Measurements from ENCODE around the gene SPHK2.

Gene SPHK2

GRCh38 chr19:48638831-48639381, 19.6 kb downstream of the SPHK2 start:
- Histone ChIP-seq H3K36me3 (ENCODE audit: control insufficient read depth in 2 of 2, insufficient read depth in 2 of 2, low read length in 2 of 2) (no peaks in the 10 kb centered on the region), H3K9ac (ENCODE audit: low read length in 2 of 2) (peak overlapping the region in 1 of 2 donors; percentile 36), H3K27ac (ENCODE audit: low read length) (peak overlapping the region; percentile 98), H3K4me3 (ENCODE audit: low read length in 2 of 2) (peak overlapping the region; percentile 44 to 93), H3K27me3 (ENCODE audit: control insufficient read depth in 1 of 2, insufficient read depth in 2 of 2, low read length in 2 of 2) (no peaks in the 10 kb centered on the region), H3K4me1 (ENCODE audit: control insufficient read depth, insufficient read depth, low read length) (peaks cover 30% of the 10 kb centered on the region), H3K9me3 (ENCODE audit: control insufficient read depth in 2 of 2, low read length in 2 of 2) (no peaks in the 10 kb centered on the region)

DNA sequence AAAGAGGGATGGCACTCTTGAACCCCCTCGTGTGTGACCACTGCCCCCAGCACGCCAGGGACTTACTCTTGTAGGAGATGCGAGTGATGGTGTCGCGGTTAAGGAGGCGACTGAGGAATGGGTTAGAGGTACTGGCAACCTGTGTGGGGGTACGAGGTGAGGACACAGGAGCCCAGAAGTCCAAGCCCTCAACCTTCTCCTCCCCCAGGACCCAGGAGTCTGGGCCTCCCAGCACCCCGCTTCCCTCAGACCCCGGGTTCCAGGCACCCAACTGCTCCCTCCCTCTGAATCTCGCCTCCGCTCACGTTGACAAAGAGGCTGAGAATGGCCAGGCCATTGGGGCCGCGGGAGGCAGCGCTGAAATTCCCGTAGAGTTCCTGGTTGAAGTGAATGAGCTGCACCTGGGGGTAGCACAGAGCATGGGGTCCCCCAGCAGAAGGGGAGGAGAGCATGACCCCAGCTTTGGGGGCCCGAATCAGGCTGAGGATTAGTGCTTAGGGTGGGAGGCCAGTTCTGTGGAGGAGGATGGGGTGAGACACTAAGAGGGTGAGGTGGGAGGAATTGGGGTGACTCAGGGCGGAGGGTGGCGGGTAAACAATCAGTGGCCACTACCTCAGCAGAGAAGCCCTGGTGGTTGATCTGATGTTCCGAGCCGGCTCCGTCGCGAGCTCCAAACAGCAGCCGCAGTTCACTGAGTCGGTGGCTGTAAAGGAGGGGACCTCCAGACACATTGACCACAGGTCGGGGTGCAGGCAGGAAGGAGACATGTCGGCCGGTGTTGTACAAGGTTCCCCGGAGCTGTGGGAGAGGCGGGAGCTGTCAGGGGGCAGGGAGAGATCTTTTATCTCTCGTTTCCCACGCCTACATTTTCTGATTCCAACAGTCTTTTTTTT, 20.4 kb downstream of the SPHK2 start:
- no peaks in the 10 kb centered on the region for H3K27me3 ChIP-seq (ENCODE audit: control insufficient read depth in 1 of 2, insufficient read depth in 2 of 2, low read length in 2 of 2)
- H3K27ac ChIP-seq (ENCODE audit: low read length), result no peak overlapping the region
- H3K4me3 ChIP-seq (ENCODE audit: low read length in 2 of 2), result no peak overlapping the region
- no peak overlapping the region for H3K9ac ChIP-seq (ENCODE audit: low read length in 2 of 2)
- H3K9me3 ChIP-seq (ENCODE audit: control insufficient read depth in 2 of 2, low read length in 2 of 2), result no peaks in the 10 kb centered on the region
- H3K4me1 ChIP-seq (ENCODE audit: control insufficient read depth, insufficient read depth, low read length), result peaks cover 29% of the 10 kb centered on the region
- no peaks in the 10 kb centered on the region for H3K36me3 ChIP-seq (ENCODE audit: control insufficient read depth in 2 of 2, insufficient read depth in 2 of 2, low read length in 2 of 2)

DNA sequence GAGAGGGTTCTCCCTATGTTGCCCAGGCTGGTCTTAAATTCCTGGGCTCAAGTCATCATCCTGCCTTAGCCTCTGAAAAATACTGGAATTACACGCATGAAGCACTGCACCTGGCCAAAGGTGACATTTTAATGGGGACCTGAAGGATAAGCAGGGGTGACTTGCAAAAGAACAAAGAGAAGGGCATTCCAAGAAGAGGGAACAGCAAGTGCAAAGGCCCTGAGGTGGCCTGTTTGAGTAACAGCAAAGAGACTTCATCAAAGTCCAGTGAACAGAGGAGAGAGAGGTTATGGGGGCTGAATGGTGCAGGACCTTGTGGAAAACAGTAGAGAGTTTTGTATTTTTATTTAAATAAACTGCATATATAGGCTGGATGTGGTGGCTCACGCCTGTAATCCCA, 22.5 kb downstream of the SPHK2 start:
- H3K36me3 ChIP-seq (ENCODE audit: control insufficient read depth in 2 of 2, insufficient read depth in 2 of 2, low read length in 2 of 2), result no peaks in the 10 kb centered on the region

DNA sequence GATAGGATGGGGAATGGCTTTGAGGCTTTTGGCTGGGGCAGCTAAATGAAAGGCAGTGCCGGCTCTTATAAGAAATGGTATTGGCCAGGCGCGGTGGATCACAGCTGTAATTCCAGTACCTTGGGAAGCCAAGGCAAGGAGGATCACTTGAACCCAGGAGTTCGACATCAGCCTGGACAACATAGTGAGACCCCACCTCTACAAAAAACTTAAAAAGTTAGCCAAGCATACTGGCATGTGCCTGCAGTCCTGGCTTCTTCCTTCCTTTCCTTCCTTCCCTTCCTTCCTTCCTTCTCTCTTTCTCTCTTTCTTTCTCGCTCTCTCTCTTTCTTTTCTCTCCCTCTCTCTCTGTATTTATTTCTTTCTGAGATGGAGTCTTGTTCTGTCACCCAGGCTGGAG, 23.6 kb downstream of the SPHK2 start:
- H3K27me3 ChIP-seq (ENCODE audit: control insufficient read depth in 1 of 2, insufficient read depth in 2 of 2, low read length in 2 of 2), result no peaks in the 10 kb centered on the region
- H3K27ac ChIP-seq (ENCODE audit: low read length), result no peak overlapping the region
- H3K9ac ChIP-seq (ENCODE audit: low read length in 2 of 2), result no peak overlapping the region

More for the DNA sequence above, 22.5 kb downstream of the SPHK2 start:
- H3K27me3 ChIP-seq (ENCODE audit: control insufficient read depth in 1 of 2, insufficient read depth in 2 of 2, low read length in 2 of 2), result no peaks in the 10 kb centered on the region
- H3K4me1 ChIP-seq (ENCODE audit: control insufficient read depth, insufficient read depth, low read length), result peaks cover 28% of the 10 kb centered on the region
- H3K4me3 ChIP-seq (ENCODE audit: low read length in 2 of 2), result no peak overlapping the region
- no peak overlapping the region for H3K27ac ChIP-seq (ENCODE audit: low read length)
- no peaks in the 10 kb centered on the region for H3K9me3 ChIP-seq (ENCODE audit: control insufficient read depth in 2 of 2, low read length in 2 of 2)
- no peak overlapping the region for H3K9ac ChIP-seq (ENCODE audit: low read length in 2 of 2)

DNA sequence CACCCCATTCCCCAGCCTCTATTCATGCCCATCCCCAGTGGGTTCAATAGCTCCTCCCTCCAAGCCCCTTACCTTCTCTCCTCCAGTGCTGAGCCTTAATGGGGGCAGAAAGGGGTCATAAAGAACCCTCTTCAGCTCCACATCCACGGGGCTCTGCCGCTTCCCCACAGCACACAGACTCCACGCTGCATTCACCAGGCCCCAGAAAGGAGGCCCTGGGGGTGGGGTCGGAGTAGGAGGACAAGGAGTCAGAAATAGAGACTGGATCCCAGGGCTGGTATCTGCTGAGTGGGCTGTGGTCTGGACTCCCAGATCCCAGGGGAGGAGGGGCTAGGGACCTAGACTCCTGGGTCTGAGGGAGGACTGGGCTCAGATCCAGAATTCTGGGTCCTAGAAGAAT, 25.0 kb downstream of the SPHK2 start:
- Histone ChIP-seq H3K4me1 (ENCODE audit: control insufficient read depth, insufficient read depth, low read length) (peaks cover 19% of the 10 kb centered on the region), H3K36me3 (ENCODE audit: control insufficient read depth in 2 of 2, insufficient read depth in 2 of 2, low read length in 2 of 2) (no peaks in the 10 kb centered on the region), H3K9ac (ENCODE audit: low read length in 2 of 2) (peak overlapping the region; percentile 32 to 36), H3K9me3 (ENCODE audit: control insufficient read depth in 2 of 2, low read length in 2 of 2) (no peaks in the 10 kb centered on the region), H3K4me3 (ENCODE audit: low read length in 2 of 2) (peak overlapping the region; percentile 79 to 87), H3K27me3 (ENCODE audit: control insufficient read depth in 1 of 2, insufficient read depth in 2 of 2, low read length in 2 of 2) (no peaks in the 10 kb centered on the region), H3K27ac (ENCODE audit: low read length) (no peak overlapping the region)

More for the DNA sequence above, 23.6 kb downstream of the SPHK2 start:
- H3K36me3 ChIP-seq (ENCODE audit: control insufficient read depth in 2 of 2, insufficient read depth in 2 of 2, low read length in 2 of 2), result no peaks in the 10 kb centered on the region
- no peaks in the 10 kb centered on the region for H3K9me3 ChIP-seq (ENCODE audit: control insufficient read depth in 2 of 2, low read length in 2 of 2)
- no peak overlapping the region for H3K4me3 ChIP-seq (ENCODE audit: low read length in 2 of 2)
- H3K4me1 ChIP-seq (ENCODE audit: control insufficient read depth, insufficient read depth, low read length), result peaks cover 26% of the 10 kb centered on the region

- Histone ChIP-seq H3K27ac (ENCODE audit: low read length) (peak overlapping the region; percentile 92), H3K9me3 (ENCODE audit: control insufficient read depth in 2 of 2, low read length in 2 of 2) (no peaks in the 10 kb centered on the region), H3K4me3 (ENCODE audit: low read length in 2 of 2) (peak overlapping the region; percentile 79 to 87), H3K27me3 (ENCODE audit: control insufficient read depth in 1 of 2, insufficient read depth in 2 of 2, low read length in 2 of 2) (no peaks in the 10 kb centered on the region), H3K4me1 (ENCODE audit: control insufficient read depth, insufficient read depth, low read length) (peaks cover 16% of the 10 kb centered on the region), H3K9ac (ENCODE audit: low read length in 2 of 2) (peak overlapping the region; percentile 76), H3K36me3 (ENCODE audit: control insufficient read depth in 2 of 2, insufficient read depth in 2 of 2, low read length in 2 of 2) (no peaks in the 10 kb centered on the region)
These were observed 25.7 kb downstream of the SPHK2 start for GRCh38 chr19:48644839-48645619.

GRCh38 chr19:48645620-48646000, 26.3 kb downstream of the SPHK2 start:
- Histone ChIP-seq H3K27ac (ENCODE audit: low read length) (peak overlapping the region; percentile 92), H3K36me3 (ENCODE audit: control insufficient read depth in 2 of 2, insufficient read depth in 2 of 2, low read length in 2 of 2) (no peaks in the 10 kb centered on the region), H3K27me3 (ENCODE audit: control insufficient read depth in 1 of 2, insufficient read depth in 2 of 2, low read length in 2 of 2) (no peaks in the 10 kb centered on the region), H3K4me1 (ENCODE audit: control insufficient read depth, insufficient read depth, low read length) (peaks cover 16% of the 10 kb centered on the region), H3K9me3 (ENCODE audit: control insufficient read depth in 2 of 2, low read length in 2 of 2) (no peaks in the 10 kb centered on the region), H3K9ac (ENCODE audit: low read length in 2 of 2) (peak overlapping the region; percentile 76), H3K4me3 (ENCODE audit: low read length in 2 of 2) (peak overlapping the region; percentile 79 to 87)

GRCh38 chr19:48646001-48646721, 26.9 kb downstream of the SPHK2 start, which contains the start of gene CA11:
CA11 (minus strand) TSS chr19:48646187; CDS start chr19:48645632, 555 bp downstream.
- Histone ChIP-seq H3K36me3 (ENCODE audit: control insufficient read depth in 2 of 2, insufficient read depth in 2 of 2, low read length in 2 of 2) (no peaks in the 10 kb centered on the region), H3K9me3 (ENCODE audit: control insufficient read depth in 2 of 2, low read length in 2 of 2) (no peaks in the 10 kb centered on the region), H3K4me1 (ENCODE audit: control insufficient read depth, insufficient read depth, low read length) (peaks cover 16% of the 10 kb centered on the region), H3K4me3 (ENCODE audit: low read length in 2 of 2) (peak within 1 kb of the TSS; percentile 79 to 87), H3K27ac (ENCODE audit: low read length) (peak within 1 kb of the TSS; percentile 92), H3K9ac (ENCODE audit: low read length in 2 of 2) (peak within 1 kb of the TSS; percentile 76), H3K27me3 (ENCODE audit: control insufficient read depth in 1 of 2, insufficient read depth in 2 of 2, low read length in 2 of 2) (no peaks in the 10 kb centered on the region)

- H3K9me3 ChIP-seq (ENCODE audit: control insufficient read depth in 2 of 2, low read length in 2 of 2), result no peaks in the 10 kb centered on the region
- peak overlapping the region; percentile 92 for H3K27ac ChIP-seq (ENCODE audit: low read length)
- peaks cover 16% of the 10 kb centered on the region for H3K4me1 ChIP-seq (ENCODE audit: control insufficient read depth, insufficient read depth, low read length)
- H3K27me3 ChIP-seq (ENCODE audit: control insufficient read depth in 1 of 2, insufficient read depth in 2 of 2, low read length in 2 of 2), result no peaks in the 10 kb centered on the region
- H3K4me3 ChIP-seq (ENCODE audit: low read length in 2 of 2), result peak overlapping the region in 1 of 2 donors; percentile 35
- no peaks in the 10 kb centered on the region for H3K36me3 ChIP-seq (ENCODE audit: control insufficient read depth in 2 of 2, insufficient read depth in 2 of 2, low read length in 2 of 2)
- peak overlapping the region in 1 of 2 donors; percentile 76 for H3K9ac ChIP-seq (ENCODE audit: low read length in 2 of 2)
These were observed 27.5 kb downstream of the SPHK2 start for GRCh38 chr19:48646722-48647216.

GRCh38 chr19:48648134-48648533, 28.8 kb downstream of the SPHK2 start:
- Histone ChIP-seq H3K27ac (ENCODE audit: low read length) (no peak overlapping the region), H3K4me1 (ENCODE audit: control insufficient read depth, insufficient read depth, low read length) (peaks cover 16% of the 10 kb centered on the region), H3K4me3 (ENCODE audit: low read length in 2 of 2) (no peak overlapping the region), H3K27me3 (ENCODE audit: control insufficient read depth in 1 of 2, insufficient read depth in 2 of 2, low read length in 2 of 2) (no peaks in the 10 kb centered on the region), H3K9ac (ENCODE audit: low read length in 2 of 2) (no peak overlapping the region), H3K36me3 (ENCODE audit: control insufficient read depth in 2 of 2, insufficient read depth in 2 of 2, low read length in 2 of 2) (no peaks in the 10 kb centered on the region), H3K9me3 (ENCODE audit: control insufficient read depth in 2 of 2, low read length in 2 of 2) (no peaks in the 10 kb centered on the region)
